WTC11 (cell line): ENCODE measurements around the gene ATP1A4. TPM values are rescaled to one million over a fixed set of nuclear protein-coding genes. Genes with fewer than 3 reads are reported as not detected.

ENCODE experiments used
- ATAC-seq: fragments of 200-7000 bp; cut with Tn5 transposase; 2 replicates; pipeline ENCODE4 v1.10.0; 2021; ENCODE audit warnings: mild to moderate bottlenecking, moderate library complexity
- CTCF ChIA-PET: fragments of 300-600 bp; sonication (Branson Sonifier 250); formaldehyde crosslinking; loops from one replicate; lab custom pipeline; 2021; ENCODE audit warnings: antibody characterized with exemption; lab: Charles Lee
- POLR2A ChIA-PET: fragments of 350-600 bp; sonication (Branson Sonifier 250); formaldehyde crosslinking; loops from one replicate; lab custom pipeline; 2021; ENCODE audit warnings: antibody characterized with exemption; lab: Charles Lee
- DNase-seq: peaks from one replicate; pipeline ENCODE4 v3.0.0; 2021; ENCODE audit warnings: low spot score
- H3K27ac Mint-ChIP-seq: 2 replicates; pipeline ENCODE4 v1.8.0; 2021; ENCODE audit warnings: mixed read lengths
- H3K27me3 Mint-ChIP-seq: 2 replicates; pipeline ENCODE4 v1.8.0; 2021; ENCODE audit warnings: low read depth, mild to moderate bottlenecking, moderate library complexity, mixed read lengths
- H3K36me3 Mint-ChIP-seq: 2 replicates; pipeline ENCODE4 v1.8.0; 2021; ENCODE audit warnings: mixed read lengths
- H3K4me1 Mint-ChIP-seq: 2 replicates; pipeline ENCODE4 v1.8.0; 2022; ENCODE audit warnings: mixed read lengths
- H3K4me3 Mint-ChIP-seq: 2 replicates; pipeline ENCODE4 v1.8.0; 2021; ENCODE audit warnings: mild to moderate bottlenecking, moderate library complexity, mixed read lengths
- H3K9me3 Mint-ChIP-seq: 2 replicates; pipeline ENCODE4 v1.8.0; 2021; ENCODE audit warnings: mixed read lengths
- ATF1 ChIP-seq: sonication (generic); formaldehyde crosslinking; IDR thresholded peaks from 2 replicates; pipeline ENCODE4 v1.8.1; 2023; ENCODE audit warnings: mild to moderate bottlenecking, moderate library complexity, missing genetic modification reagents
- CREB1 ChIP-seq: sonication (generic); formaldehyde crosslinking; IDR thresholded peaks from 2 replicates; pipeline ENCODE4 v1.8.0; 2023; ENCODE audit warnings: mild to moderate bottlenecking, missing genetic modification reagents
- OVOL2 ChIP-seq: fragments of 250-450 bp; sonication (Bioruptor Pico); IDR thresholded peaks from 2 replicates; pipeline ENCODE4 v1.9.0; 2021; ENCODE audit warnings: mild to moderate bottlenecking, borderline replicate concordance
- RORB ChIP-seq: fragments of 250-450 bp; sonication (Bioruptor Pico); IDR thresholded peaks from 2 replicates; pipeline ENCODE4 v1.9.0; 2021; ENCODE audit warnings: mild to moderate bottlenecking
- SMAD3 ChIP-seq: sonication (generic); formaldehyde crosslinking; IDR thresholded peaks from 2 replicates; pipeline ENCODE4 v1.8.0; 2022; ENCODE audit warnings: missing genetic modification reagents, mild to moderate bottlenecking, borderline replicate concordance
- SMAD4 ChIP-seq: sonication (generic); formaldehyde crosslinking; IDR thresholded peaks from 2 replicates; pipeline ENCODE4 v1.8.0; 2022; ENCODE audit warnings: mild to moderate bottlenecking, missing genetic modification reagents
- SP1 ChIP-seq: sonication (generic); formaldehyde crosslinking; conservative IDR thresholded peaks from 2 replicates; pipeline ENCODE4 v1.8.1; 2022; ENCODE audit warnings: missing genetic modification reagents
- ZNF232 ChIP-seq: sonication (generic); formaldehyde crosslinking; IDR thresholded peaks from 2 replicates; pipeline ENCODE4 v1.8.0; 2022; ENCODE audit warnings: mild to moderate bottlenecking, missing genetic modification reagents
- ZNF416 ChIP-seq: fragments of 250-450 bp; sonication (Bioruptor Pico); IDR thresholded peaks from 2 replicates; pipeline ENCODE4 v1.9.0; 2021; ENCODE audit warnings: mild to moderate bottlenecking, inconsistent platforms
- ZNF423 ChIP-seq: fragments of 250-450 bp; sonication (Bioruptor Pico); IDR thresholded peaks from 2 replicates; pipeline ENCODE4 v2.1.2; 2022; ENCODE audit warnings: mild to moderate bottlenecking, moderate library complexity
- total RNA-seq: library from RNA; stranded (reverse); gene quantifications from 3 replicates; pipeline ENCODE4 v1.2.3, GENCODE V29; 2021
- TF ChIP-seq, protein P1 (sequence below): fragments of 250-450 bp; sonication (Bioruptor Pico); IDR thresholded peaks from 2 replicates; pipeline ENCODE4 v1.9.0; 2021; ENCODE audit warnings: mild to moderate bottlenecking, borderline replicate concordance
- TF ChIP-seq, protein P2 (sequence below): fragments of 250-450 bp; sonication (Bioruptor Pico); IDR thresholded peaks from 2 replicates; pipeline ENCODE4 v1.9.0; 2021; ENCODE audit warnings: mild to moderate bottlenecking
- TF ChIP-seq, protein P3 (sequence below): fragments of 250-450 bp; sonication (Bioruptor Pico); IDR thresholded peaks from 2 replicates; pipeline ENCODE4 v2.1.2; 2022; ENCODE audit warnings: mild to moderate bottlenecking, moderate library complexity
- TF ChIP-seq, protein P4 (sequence below): sonication (generic); formaldehyde crosslinking; IDR thresholded peaks from 2 replicates; pipeline ENCODE4 v1.8.1; 2022; ENCODE audit warnings: mild to moderate bottlenecking, missing genetic modification reagents, moderate library complexity, borderline replicate concordance
- TF ChIP-seq, protein P5 (sequence below): sonication (generic); formaldehyde crosslinking; IDR thresholded peaks from 2 replicates; pipeline ENCODE4 v1.8.1; 2022; ENCODE audit warnings: mild to moderate bottlenecking, moderate library complexity, missing genetic modification reagents
- TF ChIP-seq, protein P6 (sequence below): sonication (generic); formaldehyde crosslinking; IDR thresholded peaks from 2 replicates; pipeline ENCODE4 v1.8.0; 2022; ENCODE audit warnings: mild to moderate bottlenecking, missing genetic modification reagents
- TF ChIP-seq, protein P7 (sequence below): fragments of 250-450 bp; sonication (Bioruptor Pico); IDR thresholded peaks from 2 replicates; pipeline ENCODE4 v1.9.0; 2021; ENCODE audit warnings: mild to moderate bottlenecking

ATP1A4 gene
- total RNA-seq, 1 experiment from 2014 or later, result 0.37 TPM

DNA sequence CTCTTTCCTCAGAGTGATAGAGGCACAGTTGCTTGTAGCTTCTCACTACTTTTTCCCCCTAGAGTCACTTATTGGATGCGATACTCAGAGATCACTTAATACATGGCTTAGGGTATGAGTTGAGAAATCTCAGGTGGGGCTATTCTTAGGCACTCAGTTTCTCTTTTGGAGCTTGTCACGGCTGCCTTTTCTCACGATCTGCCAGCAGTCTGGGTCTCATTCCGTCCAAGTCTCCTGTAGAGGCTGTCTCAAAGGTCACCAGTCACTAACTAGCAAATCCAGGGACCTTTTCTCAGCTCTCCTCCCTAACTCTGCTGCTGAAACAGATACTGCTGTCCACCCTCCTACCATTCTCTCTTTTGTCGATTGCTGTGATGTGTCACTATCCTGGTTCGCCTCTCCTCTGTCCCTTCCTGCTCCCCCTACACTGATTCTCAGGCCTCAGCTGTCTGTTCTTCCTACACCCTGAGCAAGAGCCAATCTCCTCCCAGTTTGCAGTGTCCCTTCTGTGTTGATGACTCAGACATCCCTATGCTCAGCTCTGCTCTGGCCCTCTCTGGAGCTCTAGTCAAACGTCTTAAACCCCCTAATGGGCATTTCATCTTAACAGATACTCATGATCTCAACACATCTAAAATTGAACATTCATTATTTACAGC, 23.4 kb upstream of the ATP1A4 start (continued):
- TF ChIP-seq, protein P1, sequence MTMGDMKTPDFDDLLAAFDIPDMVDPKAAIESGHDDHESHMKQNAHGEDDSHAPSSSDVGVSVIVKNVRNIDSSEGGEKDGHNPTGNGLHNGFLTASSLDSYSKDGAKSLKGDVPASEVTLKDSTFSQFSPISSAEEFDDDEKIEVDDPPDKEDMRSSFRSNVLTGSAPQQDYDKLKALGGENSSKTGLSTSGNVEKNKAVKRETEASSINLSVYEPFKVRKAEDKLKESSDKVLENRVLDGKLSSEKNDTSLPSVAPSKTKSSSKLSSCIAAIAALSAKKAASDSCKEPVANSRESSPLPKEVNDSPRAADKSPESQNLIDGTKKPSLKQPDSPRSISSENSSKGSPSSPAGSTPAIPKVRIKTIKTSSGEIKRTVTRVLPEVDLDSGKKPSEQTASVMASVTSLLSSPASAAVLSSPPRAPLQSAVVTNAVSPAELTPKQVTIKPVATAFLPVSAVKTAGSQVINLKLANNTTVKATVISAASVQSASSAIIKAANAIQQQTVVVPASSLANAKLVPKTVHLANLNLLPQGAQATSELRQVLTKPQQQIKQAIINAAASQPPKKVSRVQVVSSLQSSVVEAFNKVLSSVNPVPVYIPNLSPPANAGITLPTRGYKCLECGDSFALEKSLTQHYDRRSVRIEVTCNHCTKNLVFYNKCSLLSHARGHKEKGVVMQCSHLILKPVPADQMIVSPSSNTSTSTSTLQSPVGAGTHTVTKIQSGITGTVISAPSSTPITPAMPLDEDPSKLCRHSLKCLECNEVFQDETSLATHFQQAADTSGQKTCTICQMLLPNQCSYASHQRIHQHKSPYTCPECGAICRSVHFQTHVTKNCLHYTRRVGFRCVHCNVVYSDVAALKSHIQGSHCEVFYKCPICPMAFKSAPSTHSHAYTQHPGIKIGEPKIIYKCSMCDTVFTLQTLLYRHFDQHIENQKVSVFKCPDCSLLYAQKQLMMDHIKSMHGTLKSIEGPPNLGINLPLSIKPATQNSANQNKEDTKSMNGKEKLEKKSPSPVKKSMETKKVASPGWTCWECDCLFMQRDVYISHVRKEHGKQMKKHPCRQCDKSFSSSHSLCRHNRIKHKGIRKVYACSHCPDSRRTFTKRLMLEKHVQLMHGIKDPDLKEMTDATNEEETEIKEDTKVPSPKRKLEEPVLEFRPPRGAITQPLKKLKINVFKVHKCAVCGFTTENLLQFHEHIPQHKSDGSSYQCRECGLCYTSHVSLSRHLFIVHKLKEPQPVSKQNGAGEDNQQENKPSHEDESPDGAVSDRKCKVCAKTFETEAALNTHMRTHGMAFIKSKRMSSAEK (CRISPR knock-in tag), result no peak
- no peak for TF ChIP-seq RORB (CRISPR knock-in tag)
- no peak for TF ChIP-seq ZNF232
- TF ChIP-seq, protein P2, sequence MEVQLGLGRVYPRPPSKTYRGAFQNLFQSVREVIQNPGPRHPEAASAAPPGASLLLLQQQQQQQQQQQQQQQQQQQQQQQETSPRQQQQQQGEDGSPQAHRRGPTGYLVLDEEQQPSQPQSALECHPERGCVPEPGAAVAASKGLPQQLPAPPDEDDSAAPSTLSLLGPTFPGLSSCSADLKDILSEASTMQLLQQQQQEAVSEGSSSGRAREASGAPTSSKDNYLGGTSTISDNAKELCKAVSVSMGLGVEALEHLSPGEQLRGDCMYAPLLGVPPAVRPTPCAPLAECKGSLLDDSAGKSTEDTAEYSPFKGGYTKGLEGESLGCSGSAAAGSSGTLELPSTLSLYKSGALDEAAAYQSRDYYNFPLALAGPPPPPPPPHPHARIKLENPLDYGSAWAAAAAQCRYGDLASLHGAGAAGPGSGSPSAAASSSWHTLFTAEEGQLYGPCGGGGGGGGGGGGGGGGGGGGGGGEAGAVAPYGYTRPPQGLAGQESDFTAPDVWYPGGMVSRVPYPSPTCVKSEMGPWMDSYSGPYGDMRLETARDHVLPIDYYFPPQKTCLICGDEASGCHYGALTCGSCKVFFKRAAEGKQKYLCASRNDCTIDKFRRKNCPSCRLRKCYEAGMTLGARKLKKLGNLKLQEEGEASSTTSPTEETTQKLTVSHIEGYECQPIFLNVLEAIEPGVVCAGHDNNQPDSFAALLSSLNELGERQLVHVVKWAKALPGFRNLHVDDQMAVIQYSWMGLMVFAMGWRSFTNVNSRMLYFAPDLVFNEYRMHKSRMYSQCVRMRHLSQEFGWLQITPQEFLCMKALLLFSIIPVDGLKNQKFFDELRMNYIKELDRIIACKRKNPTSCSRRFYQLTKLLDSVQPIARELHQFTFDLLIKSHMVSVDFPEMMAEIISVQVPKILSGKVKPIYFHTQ, result no peak
- TF ChIP-seq SP1, result no peak

DNA sequence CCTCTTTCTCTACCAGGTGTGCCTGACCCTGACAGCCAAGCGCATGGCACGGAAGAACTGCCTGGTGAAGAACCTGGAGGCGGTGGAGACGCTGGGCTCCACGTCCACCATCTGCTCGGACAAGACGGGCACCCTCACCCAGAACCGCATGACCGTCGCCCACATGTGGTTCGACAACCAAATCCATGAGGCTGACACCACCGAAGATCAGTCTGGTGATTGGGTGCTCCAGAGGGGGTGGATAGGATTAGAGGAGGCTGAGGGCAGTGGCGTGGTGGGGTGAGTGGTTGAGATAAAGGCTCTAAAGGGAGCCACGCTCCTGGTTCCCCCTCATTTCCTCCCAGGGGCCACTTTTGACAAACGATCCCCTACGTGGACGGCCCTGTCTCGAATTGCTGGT, 22.8 kb upstream of the ATP1A4 start:
- Mint-ChIP-seq H3K36me3 (peaks cover 44% of the 10 kb centered on the region), H3K4me3 (no peak overlapping the region), H3K9me3 (no peaks in the 10 kb centered on the region), H3K27me3 (no peaks in the 10 kb centered on the region), H3K4me1 (peaks cover 12% of the 10 kb centered on the region), H3K27ac (no peak overlapping the region)
- POLR2A ChIA-PET, result no interaction called here
- TF ChIP-seq, protein P3, sequence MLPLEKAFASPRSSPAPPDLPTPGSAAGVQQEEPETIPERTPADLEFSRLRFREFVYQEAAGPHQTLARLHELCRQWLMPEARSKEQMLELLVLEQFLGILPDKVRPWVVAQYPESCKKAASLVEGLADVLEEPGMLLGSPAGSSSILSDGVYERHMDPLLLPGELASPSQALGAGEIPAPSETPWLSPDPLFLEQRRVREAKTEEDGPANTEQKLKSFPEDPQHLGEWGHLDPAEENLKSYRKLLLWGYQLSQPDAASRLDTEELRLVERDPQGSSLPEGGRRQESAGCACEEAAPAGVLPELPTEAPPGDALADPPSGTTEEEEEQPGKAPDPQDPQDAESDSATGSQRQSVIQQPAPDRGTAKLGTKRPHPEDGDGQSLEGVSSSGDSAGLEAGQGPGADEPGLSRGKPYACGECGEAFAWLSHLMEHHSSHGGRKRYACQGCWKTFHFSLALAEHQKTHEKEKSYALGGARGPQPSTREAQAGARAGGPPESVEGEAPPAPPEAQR (CRISPR knock-in tag), result no peak
- TF ChIP-seq SMAD3 (CRISPR knock-in tag) (no peak), SMAD4 (CRISPR knock-in tag) (no peak), OVOL2 (no peak), CREB1 (no peak), ATF1 (CRISPR knock-in tag) (no peak), ZNF416 (CRISPR knock-in tag) (no peak), ZNF423 (CRISPR knock-in tag) (no peak)
- TF ChIP-seq, protein P4, sequence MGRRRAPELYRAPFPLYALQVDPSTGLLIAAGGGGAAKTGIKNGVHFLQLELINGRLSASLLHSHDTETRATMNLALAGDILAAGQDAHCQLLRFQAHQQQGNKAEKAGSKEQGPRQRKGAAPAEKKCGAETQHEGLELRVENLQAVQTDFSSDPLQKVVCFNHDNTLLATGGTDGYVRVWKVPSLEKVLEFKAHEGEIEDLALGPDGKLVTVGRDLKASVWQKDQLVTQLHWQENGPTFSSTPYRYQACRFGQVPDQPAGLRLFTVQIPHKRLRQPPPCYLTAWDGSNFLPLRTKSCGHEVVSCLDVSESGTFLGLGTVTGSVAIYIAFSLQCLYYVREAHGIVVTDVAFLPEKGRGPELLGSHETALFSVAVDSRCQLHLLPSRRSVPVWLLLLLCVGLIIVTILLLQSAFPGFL (CRISPR knock-in tag), result no peak
- TF ChIP-seq, protein P5, sequence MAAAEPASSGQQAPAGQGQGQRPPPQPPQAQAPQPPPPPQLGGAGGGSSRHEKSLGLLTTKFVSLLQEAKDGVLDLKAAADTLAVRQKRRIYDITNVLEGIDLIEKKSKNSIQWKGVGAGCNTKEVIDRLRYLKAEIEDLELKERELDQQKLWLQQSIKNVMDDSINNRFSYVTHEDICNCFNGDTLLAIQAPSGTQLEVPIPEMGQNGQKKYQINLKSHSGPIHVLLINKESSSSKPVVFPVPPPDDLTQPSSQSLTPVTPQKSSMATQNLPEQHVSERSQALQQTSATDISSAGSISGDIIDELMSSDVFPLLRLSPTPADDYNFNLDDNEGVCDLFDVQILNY (CRISPR knock-in tag), result no peak
- TF ChIP-seq, protein P6, sequence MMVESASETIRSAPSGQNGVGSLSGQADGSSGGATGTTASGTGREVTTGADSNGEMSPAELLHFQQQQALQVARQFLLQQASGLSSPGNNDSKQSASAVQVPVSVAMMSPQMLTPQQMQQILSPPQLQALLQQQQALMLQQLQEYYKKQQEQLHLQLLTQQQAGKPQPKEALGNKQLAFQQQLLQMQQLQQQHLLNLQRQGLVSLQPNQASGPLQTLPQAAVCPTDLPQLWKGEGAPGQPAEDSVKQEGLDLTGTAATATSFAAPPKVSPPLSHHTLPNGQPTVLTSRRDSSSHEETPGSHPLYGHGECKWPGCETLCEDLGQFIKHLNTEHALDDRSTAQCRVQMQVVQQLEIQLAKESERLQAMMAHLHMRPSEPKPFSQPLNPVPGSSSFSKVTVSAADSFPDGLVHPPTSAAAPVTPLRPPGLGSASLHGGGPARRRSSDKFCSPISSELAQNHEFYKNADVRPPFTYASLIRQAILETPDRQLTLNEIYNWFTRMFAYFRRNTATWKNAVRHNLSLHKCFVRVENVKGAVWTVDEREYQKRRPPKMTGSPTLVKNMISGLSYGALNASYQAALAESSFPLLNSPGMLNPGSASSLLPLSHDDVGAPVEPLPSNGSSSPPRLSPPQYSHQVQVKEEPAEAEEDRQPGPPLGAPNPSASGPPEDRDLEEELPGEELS (CRISPR knock-in tag), result no peak
- TF ChIP-seq, protein P7, sequence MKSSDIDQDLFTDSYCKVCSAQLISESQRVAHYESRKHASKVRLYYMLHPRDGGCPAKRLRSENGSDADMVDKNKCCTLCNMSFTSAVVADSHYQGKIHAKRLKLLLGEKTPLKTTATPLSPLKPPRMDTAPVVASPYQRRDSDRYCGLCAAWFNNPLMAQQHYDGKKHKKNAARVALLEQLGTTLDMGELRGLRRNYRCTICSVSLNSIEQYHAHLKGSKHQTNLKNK (CRISPR knock-in tag), result no peak
- CTCF ChIA-PET, result interaction anchor here (1.3 to 2.2 kb wide), 2 partner anchors 25 to 123 kb away, joined by 3 to 7 read pairs; no protein-coding TSS in a partner anchor
- no peak for DNase-seq
- no peak for ATAC-seq
